SHP77 treated with DMSO at 0.1 percent for 48 hours (cell line): ENCODE data around the gene ACACA.

Experiments used
- DNase-seq: peaks from one replicate; lab custom pipeline; 2025; lab: John Stamatoyannopoulos, UW

ACACA gene

DNA sequence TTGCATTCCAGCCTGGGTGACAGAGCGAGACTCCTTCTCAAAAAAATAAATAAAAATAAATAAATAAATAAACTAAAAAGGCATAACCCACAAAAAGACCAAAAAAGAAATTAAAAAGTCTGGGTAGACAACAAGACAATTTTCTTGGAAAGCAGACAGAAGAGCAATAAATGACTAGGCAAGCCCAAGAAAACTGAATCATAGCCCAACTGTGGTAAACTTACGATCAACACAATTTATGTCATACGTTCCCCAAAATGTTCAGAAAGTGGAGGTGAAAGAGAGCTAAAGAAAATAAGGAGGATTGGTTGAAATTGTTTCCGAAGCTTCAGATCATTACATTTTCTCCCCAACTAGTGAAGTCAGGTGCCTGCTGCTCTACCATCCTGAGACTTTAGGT, 62.1 kb downstream of the ACACA start:
- DNase-seq: no peak

DNA sequence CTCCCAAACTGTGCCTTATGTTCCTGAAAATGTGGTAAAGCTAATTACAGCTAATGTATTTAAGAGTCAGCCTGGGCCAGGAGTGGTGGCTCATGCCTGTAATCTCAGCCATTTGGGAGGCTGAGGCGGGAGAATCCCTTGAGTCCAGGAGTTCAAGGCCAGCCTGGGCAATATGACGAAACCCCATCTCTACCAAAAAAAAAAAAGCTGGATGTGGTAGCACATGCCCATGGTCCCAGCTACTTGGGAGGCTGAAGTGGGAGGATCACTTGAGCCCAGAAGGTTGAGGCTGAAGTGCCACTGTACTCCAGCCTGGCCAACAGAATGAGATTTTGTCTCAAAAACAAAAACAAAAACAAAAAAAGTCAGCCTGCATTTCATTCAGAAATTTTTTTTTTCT, 64.0 kb downstream of the ACACA start:
- no peak for DNase-seq

GRCh38 chr17:37340804-37341203, 65.8 kb downstream of the ACACA start:
- DNase-seq: no peak

GRCh38 chr17:37339321-37339720, 67.3 kb downstream of the ACACA start:
- no peak for DNase-seq

DNA sequence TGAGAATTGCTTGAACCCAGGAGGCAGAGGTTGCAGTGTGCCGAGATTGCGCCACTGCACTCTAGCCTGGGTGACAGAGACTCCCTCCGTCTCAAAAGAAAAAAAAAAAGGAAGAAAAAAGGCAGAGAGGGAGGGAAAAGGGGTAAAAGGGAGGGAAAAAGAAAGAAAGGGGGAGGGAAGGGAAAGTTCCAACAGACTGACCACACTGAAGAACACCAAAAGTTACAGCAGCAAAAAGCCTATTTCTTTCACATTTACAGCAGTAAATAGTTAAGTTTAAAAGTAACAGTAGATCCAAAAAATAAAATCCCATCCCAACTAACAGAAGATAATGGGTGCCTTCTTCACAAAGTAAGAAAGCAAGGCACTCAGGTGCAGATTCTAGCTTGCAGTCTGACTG, 67.8 kb downstream of the ACACA start:
- DNase-seq: no peak

- DNase-seq: no peak
Measured at GRCh38 chr17:37327341-37328090, 79.1 kb downstream of the ACACA start.

- DNase-seq: no peak
Measured at GRCh38 chr17:37322826-37323561, 83.6 kb downstream of the ACACA start.

GRCh38 chr17:37322106-37322505, 84.5 kb downstream of the ACACA start:
- DNase-seq: no peak

GRCh38 chr17:37318931-37319594, 87.6 kb downstream of the ACACA start:
- DNase-seq: no peak

- no peak for DNase-seq
Measured at GRCh38 chr17:37317867-37318266, 88.8 kb downstream of the ACACA start.

DNA sequence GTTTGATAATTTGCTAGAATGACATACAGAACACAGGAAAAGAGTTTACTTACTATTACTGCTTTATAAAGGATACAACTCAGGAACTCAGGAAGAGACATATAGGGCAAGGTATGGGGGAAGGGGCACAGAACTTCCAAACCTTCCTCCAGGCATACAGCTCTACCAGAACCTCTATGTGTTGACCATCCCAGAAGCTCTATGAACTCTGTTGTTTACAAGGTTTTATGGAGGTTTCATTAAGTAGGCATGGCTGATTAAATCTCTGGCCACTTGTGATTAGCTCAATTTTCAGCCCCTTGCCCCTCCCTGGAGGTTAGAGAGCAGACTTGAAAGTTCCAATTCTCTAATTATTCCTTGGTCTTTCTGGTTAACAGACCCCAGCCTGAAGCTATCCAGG, 91.0 kb downstream of the ACACA start:
- no peak for DNase-seq

DNA sequence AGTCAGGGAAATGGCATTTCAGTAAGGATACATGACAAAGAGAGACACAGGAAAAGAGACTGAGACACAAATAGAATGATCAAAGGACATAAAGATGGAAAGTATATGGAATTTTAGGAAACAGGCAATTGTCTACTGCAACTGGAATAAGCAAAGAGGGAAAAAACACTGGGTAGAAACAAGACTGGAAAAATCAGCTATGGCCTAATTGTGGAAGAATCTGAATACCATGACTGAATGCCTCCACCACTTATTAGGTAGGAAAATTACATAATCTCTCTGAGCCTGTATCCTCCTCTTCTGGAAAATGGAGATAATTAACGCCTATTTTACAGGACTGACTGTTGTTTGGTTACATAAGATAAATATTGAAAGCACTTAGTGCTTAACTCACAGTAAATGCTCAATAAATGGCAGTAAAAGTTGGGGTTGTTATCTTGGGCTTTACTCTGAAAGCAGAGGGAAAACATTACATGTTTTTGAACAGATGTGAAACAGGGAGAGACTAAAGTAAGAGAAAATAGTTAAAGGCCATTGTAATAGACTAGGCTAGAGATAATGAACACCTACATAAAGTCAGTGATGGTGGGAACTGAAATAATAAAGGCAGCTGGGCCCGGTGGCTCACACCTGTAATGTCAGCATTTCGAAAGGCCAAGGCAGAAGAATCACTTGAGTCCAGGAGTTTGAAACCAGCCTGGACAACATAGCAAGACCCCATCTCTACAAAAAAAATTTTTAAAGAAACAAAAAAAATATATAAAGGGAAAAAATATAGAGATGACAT, 94.3 kb downstream of the ACACA start:
- DNase-seq: no peak

GRCh38 chr17:37310940-37311339, 95.7 kb downstream of the ACACA start:
- DNase-seq: no peak

DNA sequence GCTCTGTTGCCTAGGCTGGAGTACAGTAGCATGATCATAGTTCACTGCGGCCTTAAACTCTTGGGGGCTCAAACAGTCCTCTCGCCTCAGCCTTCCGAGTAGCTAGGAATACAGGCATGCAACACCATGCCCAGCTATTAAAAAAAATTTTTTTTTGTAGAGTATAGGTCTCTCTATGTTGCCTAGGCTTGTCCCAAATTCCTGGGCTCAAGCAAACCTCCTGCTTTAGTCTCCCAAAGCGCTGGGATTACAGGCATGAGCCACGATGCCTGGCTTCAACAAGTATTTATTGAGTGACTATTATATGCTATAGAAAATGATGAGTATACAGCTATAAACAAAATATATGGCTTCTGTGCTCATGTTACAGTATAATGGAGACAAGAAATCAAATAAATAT, 97.6 kb downstream of the ACACA start:
- no peak for DNase-seq

- DNase-seq: no peak
Measured at GRCh38 chr17:37305406-37305905, 101.2 kb downstream of the ACACA start.

DNA sequence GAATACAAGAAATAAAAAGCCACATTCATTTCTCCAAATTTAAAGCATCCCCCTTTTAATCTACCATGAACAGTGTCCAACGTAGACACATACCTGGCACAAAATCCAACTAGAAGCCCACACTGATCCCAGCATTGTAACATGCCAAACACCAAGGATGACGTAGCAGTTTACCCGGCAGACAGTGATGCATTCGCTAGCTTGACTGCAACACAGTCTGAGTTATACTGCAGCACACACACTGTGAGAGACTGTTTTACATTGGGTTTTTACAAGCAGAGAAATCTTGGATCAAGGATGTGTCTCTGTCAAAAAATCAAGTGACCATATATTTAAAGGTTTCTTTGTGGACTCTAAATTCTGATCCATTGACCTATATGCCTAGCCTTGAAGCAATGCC, 105.3 kb downstream of the ACACA start:
- no peak for DNase-seq

DNA sequence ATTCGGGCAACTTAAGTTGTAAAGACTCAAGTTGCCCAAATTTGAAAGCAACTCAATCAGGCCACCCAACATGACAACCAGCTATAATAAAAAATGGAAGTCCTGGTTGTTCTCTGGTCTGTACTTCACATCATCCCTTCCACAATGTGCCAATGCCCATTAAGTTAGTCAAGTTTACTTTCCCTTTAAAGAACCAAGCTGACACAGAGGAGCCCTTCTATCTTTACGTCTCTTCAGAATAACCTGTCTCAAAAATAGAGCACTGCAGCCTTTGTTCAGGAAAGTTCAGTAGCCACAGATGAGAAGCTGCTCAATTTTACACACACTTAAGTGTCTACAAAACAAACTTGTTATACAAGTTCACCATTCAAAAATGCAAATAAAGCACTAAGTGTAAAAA, 106.0 kb downstream of the ACACA start:
- no peak for DNase-seq

DNA sequence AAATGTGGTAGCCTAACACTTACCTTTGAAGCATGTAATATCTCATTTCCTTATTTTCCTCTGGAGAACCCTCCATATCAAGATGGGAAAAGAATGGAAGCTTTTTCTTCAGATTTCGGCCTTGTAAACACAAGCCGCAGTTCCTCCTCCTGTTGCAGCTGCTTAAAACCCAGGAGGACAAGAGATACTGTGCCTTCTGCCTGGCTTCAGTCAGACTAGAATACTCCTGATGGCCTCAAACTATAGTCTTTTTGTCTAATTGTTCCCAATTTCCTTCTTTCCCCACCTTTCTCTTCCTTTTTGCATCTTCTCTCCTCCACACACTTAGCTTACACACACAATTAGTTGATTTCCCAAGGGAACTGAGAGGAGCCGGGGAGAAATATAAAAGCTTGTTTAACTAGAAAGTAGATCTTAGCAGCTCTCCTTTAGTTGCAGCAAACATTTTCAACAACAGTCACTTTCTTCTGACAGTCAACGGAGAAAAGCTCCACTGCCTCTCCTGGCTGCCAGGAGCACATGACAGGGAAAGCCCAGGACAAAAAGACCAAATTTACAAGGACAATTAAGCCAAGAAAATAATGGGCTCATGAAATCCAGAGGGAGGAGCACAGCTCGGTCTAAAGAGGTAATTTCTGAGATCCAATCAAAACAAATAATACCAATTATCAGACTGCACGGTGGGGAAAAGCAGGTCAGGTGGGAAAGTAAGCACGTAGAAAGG, 107.2 kb downstream of the ACACA start:
- DNase-seq: no peak

GRCh38 chr17:37295888-37296287, 110.7 kb downstream of the ACACA start:
- no peak for DNase-seq

DNA sequence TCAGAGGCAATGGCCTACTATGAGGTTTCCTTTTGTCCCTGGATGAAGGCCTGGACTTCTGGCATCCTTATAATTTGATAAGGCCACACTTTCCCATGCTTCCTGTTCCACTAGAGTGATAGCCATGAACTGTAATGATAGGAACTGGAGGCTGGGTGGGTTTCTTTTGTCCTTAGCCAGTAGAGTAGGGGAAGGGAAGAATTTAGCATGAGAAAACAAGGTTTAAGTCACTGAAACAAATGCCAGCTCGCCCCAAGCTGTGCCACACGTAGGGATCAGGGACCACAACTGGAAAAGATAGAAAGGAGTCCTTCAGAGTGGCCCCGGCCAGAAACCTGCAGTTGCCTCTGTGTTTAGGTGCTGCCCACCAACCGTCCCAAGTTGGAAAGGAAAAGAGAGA, 111.7 kb downstream of the ACACA start:
- DNase-seq: no peak

GRCh38 chr17:37293770-37294169, 112.9 kb downstream of the ACACA start:
- DNase-seq: no peak
